ENCODE measurements around the gene LTBR. TPM values are rescaled to one million over a fixed set of nuclear protein-coding genes. Genes with fewer than 3 reads are reported as not detected.
A peak's percentile ranks its signal among the peaks of the same experiment; 100 is the strongest.

LTBR gene
- total RNA-seq, 1 experiment from 2014 or later = 4.8 TPM

DNA sequence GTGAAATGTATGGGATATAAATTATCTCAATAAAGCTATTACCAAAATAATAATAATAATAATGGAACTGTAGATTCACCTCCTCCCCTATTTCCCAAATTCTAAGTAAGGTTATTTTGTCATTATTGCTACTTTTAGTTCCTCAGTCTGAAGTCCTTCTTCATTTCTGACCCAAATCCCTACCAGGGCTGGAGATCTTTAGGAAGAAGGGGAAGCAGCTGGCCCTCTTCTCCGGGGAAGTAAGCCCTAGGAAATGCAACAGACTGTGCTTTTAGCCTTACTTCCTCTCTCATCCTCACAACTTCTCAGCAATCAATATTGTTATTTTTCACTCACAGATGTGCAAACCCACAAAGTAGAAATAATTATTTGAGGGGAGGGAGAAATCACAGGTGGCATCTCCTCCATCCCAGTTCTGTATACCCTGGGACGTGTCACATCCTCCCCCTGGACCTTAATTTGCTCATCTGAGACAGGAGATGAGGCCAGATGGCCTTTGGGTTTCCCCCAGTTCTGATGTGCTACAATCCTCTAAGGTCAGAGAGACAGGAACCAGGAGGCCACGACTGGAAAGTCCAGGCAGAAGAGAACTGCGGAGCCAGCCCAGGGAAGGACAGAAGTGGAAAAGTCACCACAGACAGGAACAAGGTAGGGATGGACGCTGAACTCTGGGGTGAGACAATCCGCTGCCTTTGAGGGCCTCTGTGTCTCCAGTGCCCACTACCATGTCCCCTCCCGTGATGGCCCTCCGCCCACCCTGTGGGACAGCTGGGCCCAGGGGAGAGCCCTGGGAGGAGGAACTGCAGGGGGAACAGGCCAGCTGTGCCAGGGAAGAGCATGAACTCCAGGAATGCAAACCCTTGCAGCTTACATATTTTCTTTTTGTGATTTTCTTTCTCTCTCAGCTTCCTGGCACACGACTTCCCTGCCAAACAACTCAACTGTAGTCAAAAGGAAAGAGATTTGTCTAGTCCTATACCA lies 31.5 kb upstream of the LTBR start:
- Histone ChIP-seq H4K8ac (replicated peaks; ENCODE audit: insufficient read length, low read depth, low read length) (no peak overlapping the region), H3K4me1 (ENCODE audit: insufficient read depth, low read length) (no peaks in the 10 kb centered on the region; the same call in 1 of the 2 replicates), H3K4me2 (ENCODE audit: insufficient read depth, insufficient read length, low read length) (no peak overlapping the region), H4K20me1 (ENCODE audit: control insufficient read depth, insufficient read depth, insufficient read length) (peaks cover 3% of the 10 kb centered on the region), H2BK20ac (ENCODE audit: low read depth, low read length, poor library complexity, severe bottlenecking) (no peak overlapping the region), H3K23me2 (ENCODE audit: insufficient read length, low read depth, low read length, poor library complexity, severe bottlenecking) (no peaks in the 10 kb centered on the region), H3K27me3 (ENCODE audit: insufficient read depth, low read length) (no peaks in the 10 kb centered on the region), H3K18ac (ENCODE audit: insufficient read length, low read depth, low read length) (no peak overlapping the region), H3K14ac (ENCODE audit: insufficient read depth, low read length) (no peak overlapping the region), H4K5ac (ENCODE audit: insufficient read length, low read depth, low read length) (no peak overlapping the region), H3K79me1 (ENCODE audit: insufficient read depth, low read depth, low read length, poor library complexity, severe bottlenecking) (no peaks in the 10 kb centered on the region), H2BK15ac (ENCODE audit: low read depth, low read length) (no peak overlapping the region), H3K9ac (ENCODE audit: extremely low read depth, insufficient read length, low read length) (no peak overlapping the region), H2AK5ac (ENCODE audit: insufficient read length, low read length) (no peak overlapping the region), H3K4ac (ENCODE audit: low read depth, low read length) (no peak overlapping the region), H4K91ac (ENCODE audit: insufficient read length, low read depth, low read length) (no peak overlapping the region), H3K79me2 (ENCODE audit: insufficient read depth, low read length) (no peaks in the 10 kb centered on the region), H2BK120ac (ENCODE audit: low read depth, low read length, poor library complexity, severe bottlenecking) (no peak overlapping the region), H2AFZ (ENCODE audit: low read length) (no peak overlapping the region), H3K9me3 (ENCODE audit: control insufficient read depth, low read depth, low read length) (no peaks in the 10 kb centered on the region), H3K23ac (ENCODE audit: insufficient read length, low read depth, low read length) (no peak overlapping the region), H3K56ac (ENCODE audit: insufficient read length, low read depth, low read length) (no peak overlapping the region), H3K27ac (ENCODE audit: insufficient read length, low read depth, low read length) (no peak overlapping the region), H3T11ph (ENCODE audit: low read length) (no peak overlapping the region), H2BK12ac (ENCODE audit: insufficient read length, low read depth, low read length) (no peak overlapping the region), H2BK5ac (ENCODE audit: insufficient read length, low read length) (no peak overlapping the region)
- TF ChIP-seq, protein P1, sequence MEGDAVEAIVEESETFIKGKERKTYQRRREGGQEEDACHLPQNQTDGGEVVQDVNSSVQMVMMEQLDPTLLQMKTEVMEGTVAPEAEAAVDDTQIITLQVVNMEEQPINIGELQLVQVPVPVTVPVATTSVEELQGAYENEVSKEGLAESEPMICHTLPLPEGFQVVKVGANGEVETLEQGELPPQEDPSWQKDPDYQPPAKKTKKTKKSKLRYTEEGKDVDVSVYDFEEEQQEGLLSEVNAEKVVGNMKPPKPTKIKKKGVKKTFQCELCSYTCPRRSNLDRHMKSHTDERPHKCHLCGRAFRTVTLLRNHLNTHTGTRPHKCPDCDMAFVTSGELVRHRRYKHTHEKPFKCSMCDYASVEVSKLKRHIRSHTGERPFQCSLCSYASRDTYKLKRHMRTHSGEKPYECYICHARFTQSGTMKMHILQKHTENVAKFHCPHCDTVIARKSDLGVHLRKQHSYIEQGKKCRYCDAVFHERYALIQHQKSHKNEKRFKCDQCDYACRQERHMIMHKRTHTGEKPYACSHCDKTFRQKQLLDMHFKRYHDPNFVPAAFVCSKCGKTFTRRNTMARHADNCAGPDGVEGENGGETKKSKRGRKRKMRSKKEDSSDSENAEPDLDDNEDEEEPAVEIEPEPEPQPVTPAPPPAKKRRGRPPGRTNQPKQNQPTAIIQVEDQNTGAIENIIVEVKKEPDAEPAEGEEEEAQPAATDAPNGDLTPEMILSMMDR (conservative IDR thresholded peaks at IDR 0.05) = no peak
- no peak for DNase-seq
- H3K27ac Mint-ChIP-seq = peak overlapping the region in 2 of 3 experiments; percentile 28 to 83; a peak in 1 of 7 replicates
- peaks cover 28 to 76% (median 70%) of the 10 kb centered on the region in 3 experiments; a peak in 6 of 7 replicates for H3K36me3 Mint-ChIP-seq (ENCODE audit: insufficient read depth in 1 of 3, low read depth in 3 of 3)
- WGBS (ENCODE audit: extremely low coverage, insufficient read length, low lambda C conversion rate) = no CpG with 5 or more reads among the region's 9 CpGs
- no peaks in the 10 kb centered on the region for H3K27me3 Mint-ChIP-seq (ENCODE audit: low read depth)
- no peaks in the 10 kb centered on the region for H3K9me3 Mint-ChIP-seq
- no peak overlapping the region for H3K4me3 Mint-ChIP-seq
- H3K4me1 Mint-ChIP-seq = peaks cover 15 to 16% of the 10 kb centered on the region in 2 experiments

All from H9 (cell line).